ENCODE data around the gene HIP1R.

HIP1R gene

DNA sequence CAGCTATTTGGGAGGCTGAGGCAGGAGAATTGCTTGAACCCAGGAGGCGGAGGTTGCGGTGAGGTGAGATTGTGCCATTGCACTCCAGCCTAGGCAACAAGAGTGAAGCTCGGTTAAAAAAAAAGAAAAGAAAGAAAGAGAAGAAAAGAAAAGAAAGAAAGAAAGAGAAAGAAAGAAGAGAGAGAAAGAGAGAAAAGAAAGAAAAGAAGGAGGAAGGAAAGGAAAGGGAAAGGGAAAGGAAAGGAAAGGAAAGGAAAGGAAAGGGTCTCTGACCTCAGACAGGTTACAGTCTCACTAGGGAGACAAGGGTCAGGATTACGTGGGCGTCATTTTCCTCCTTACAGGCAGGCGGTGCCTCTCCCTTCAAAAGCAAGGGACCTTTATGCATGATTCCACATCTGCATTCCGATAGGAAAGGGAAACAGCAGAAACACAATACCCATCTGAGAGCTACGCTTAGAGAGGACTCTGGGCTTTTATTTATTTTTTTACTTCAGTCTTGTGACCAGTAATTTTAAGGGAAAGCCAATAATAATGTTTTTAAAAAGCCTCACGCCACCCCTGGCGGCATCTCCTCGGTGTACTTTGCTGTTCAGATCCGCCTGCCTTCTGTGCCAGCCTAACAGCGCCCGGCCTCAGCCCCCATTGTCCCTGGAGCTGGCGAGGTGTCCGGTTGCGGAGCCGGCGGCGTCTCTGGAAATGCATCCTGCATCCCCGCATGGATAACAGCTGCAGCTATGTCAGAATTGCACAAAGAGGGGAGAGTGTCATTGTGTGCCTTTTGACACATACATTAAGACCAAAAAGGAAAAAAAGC, 945 bp upstream of the HIP1R start:
- no peak for DNase-seq (ENCODE audit: low read depth in 2 of 2)

- no peak for DNase-seq (ENCODE audit: low read depth in 2 of 2)
These were observed 431 bp downstream of the HIP1R start for GRCh38 chr12:122835750-122836026.

DNA sequence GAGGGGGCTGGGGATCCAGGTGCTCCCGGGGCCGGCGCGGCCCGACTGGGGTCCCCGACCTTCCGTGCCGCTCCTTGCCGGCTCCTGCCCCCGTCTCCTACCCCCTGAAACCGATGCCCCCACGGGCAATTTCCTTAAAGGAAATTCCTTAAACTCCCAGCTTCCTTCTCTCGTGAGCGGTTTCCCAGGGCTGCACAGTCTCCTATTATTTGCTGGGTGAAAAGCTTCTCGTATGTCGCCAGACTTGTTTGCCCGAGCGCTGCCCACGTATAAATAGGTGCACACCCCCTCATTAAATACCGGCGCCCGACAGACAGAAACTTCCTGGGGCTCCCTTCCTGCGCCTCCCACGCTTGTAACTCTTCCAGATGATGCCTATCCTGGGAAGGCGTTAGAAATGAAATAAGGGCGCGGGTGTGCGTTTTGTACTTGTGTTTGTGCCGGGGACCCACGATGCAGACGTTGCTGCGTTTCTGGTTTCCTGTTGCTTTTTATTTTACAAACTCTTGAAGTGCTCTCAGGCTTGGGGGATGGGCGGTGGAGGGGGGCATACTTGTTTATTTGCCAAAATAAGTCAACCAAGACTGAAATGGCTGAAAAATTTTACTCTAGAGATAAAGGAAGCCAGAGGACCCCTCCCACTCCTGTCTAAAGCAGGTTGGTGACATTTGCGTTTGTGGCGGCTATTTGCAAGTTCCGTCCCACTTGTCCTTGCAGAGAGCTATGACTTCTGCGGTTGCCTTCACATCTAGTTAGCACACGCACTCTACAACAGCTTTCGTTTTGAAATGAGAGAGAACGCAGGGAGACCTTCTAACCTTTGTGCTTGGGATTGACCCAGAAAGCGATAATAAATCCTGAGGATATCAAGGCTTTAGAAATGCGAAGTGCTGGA, 1.0 kb downstream of the HIP1R start:
- DNase-seq (ENCODE audit: low read depth in 2 of 2), result no peak

- DNase-seq (ENCODE audit: low read depth in 2 of 2), result no peak
These were observed 2.3 kb downstream of the HIP1R start for GRCh38 chr12:122837306-122838265.

- no peak for DNase-seq (ENCODE audit: low read depth in 2 of 2)
These were observed 3.6 kb downstream of the HIP1R start for GRCh38 chr12:122838841-122839240.

GRCh38 chr12:122839907-122840554, 4.8 kb downstream of the HIP1R start:
- no peak for DNase-seq (ENCODE audit: low read depth in 2 of 2)

DNA sequence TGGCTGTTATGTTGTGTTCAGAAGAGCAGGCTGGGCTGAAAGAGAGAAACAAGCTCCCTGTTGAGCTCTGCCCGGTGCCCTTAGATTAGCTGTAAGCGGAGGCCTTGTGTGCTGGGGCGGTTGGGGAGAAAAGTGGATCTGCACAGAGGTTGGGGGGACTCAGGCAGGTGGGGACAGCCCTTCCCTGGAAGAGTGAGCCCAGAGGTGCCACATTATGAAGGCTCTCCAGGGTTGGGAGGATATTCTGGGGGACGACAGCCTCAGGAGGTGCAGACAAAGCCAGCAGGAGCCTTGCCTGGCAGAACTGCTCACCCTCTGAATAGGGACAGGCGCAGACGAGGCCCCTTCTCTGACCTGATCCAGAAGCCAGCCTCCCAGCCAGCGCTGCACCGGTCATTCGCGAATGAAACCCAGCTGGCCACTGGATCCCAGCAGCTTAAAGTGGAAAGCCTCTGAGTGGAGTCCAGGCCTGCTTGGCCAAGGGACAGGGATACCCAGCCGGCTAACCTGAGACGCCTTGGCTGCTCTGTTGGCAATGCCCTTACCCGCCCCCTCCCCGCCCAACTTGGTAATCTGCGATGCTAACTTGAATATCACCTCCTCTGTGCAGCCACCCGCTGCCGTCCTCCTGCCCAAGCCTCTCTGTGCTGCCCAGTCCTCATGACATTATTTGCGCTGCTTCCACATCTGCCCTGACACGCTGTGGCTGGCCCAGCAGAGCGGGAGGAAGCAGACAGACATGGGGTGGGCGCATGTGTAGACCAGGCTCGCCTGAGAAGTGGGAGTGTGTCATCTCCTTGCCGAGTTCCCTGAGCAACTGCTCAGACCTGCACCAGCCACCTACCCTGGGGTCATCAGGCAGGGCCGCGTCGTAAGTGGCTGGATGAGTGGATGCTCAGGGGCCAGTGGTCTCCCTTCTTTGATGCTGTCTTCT, 5.6 kb downstream of the HIP1R start:
- no peak for DNase-seq (ENCODE audit: low read depth in 2 of 2)

- DNase-seq (ENCODE audit: low read depth in 2 of 2), result no peak
These were observed 6.5 kb downstream of the HIP1R start for GRCh38 chr12:122841544-122842321.

GRCh38 chr12:122842505-122843405, 7.5 kb downstream of the HIP1R start:
- DNase-seq (ENCODE audit: low read depth in 2 of 2), result no peak

- DNase-seq (ENCODE audit: low read depth in 2 of 2), result no peak
These were observed 8.2 kb downstream of the HIP1R start for GRCh38 chr12:122843455-122843854.

DNA sequence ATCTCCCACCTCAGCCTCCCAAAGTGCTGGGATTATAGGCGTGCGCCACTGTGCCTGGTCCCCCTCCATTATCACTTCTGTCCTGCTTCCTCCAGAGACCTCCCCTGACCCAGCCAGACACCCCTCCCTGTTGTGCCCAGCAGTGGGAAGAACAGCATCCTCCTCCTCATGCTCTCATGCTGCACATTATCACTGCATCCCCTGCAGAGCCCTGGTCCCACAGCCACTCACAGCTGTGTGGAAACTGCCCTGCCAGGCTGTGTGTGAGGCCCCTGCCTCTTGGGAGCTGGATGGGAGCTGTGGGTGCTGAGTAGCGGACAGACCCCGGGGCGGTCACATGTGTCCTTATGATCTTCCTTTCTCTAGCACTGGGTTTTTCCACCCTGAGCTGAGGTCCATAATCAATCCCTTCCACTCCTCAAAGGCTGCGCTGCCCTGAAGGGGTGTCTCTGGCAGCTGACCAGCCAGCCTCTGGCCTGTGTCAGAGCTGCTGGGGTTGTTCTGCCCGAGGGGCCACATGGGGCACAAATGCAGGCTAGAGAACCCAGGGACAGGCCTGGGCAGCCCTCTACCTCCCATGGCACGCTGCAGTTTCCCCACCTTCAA, 9.2 kb downstream of the HIP1R start:
- no peak for DNase-seq (ENCODE audit: low read depth in 2 of 2)

DNA sequence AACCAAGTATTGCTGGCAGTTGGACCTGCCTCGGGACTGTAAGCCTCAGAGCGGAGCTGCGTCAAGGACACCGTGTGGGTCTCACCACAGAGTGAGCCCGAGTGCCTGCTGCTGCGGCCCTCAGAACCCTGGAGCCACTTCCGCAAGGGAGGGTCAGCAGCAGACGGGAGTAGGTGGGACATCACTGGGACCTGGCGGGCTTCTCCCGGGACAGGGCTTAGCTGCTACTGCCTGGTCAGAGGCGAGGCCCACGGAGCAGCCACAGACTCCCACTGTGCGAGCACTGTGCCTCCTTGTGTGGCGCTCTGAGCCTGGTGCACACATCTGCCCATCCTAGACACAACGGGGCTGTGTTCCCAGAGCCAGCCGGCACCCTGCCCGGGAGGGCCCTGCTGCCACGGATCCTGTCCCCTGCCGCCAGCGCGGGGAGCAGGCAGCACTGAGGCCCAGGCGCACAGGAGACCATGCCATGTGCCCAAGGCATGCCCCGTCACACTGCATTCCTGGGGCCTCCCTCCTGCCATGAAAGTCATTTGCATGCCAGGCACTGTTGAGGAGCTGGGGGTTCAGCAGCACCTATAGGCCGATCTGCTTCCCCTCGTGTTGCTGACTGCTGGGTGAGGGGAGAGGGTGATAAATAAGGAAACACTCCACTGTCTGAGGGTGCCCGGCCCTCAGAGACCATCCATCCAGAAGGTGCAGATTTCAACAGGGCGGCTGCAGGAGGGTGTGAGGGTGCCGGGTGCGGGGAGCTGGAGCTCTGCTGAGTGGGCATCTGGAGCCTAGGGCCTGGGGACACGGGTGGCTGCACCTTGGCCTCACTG, 10.0 kb downstream of the HIP1R start:
- no peak for DNase-seq (ENCODE audit: low read depth in 2 of 2)

GRCh38 chr12:122845865-122846621, 10.8 kb downstream of the HIP1R start:
- DNase-seq (ENCODE audit: low read depth in 2 of 2), result no peak

DNA sequence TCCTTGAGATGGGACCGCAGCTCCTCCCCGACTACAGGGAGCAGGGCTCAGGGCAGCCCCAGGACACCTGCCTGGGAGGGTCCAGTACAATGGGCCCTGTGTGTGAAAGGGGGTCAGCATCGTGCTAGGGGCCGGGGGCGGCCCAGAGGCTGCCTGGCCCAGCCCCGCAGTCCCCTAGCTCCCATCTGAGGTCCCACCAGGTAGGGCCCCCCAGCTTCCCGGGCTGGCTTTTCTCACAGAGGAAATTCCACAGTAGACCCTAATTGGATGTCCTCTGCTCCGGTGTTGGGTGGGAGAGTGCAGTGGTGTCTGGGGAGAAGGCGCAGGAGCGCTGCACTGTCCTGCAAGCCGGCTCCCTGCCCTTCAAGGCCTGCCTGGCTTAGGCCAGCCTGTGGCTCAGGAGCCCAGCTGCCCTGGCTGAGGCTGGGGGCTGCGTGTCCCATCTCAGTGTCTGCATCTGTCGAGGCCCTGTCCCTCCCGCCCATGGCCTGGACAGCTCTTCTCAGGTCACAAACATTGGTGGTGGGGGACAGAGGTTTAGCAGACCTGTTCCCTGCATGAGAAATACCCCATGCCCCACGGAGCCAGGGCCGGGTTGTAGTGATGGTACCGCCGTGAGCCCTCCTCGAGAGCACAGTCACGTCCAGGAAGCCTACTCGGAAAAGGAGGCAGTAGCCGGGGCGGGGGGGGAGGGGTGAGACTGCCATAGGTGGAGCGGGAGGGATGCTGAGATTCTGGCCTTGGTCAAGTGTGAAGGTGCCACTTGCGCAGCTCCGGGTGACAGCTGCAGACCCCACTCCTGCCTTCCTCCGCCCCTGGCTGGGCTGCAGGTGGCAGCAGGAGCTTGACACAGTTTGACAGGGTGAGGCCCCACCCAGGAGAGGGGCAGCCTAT, 11.6 kb downstream of the HIP1R start:
- no peak for DNase-seq (ENCODE audit: low read depth in 2 of 2)

- no peak for DNase-seq (ENCODE audit: low read depth in 2 of 2)
These were observed 12.2 kb downstream of the HIP1R start for GRCh38 chr12:122847516-122847836.
